Kidney capillary endothelial cell (primary cell): Measurements from ENCODE around the gene GPATCH8.

Experiments
- DNase-seq: peaks from one replicate; pipeline ENCODE4 v3.0.0-alpha.2; 2018; ENCODE audit warnings: low spot score

The GPATCH8 gene

DNA sequence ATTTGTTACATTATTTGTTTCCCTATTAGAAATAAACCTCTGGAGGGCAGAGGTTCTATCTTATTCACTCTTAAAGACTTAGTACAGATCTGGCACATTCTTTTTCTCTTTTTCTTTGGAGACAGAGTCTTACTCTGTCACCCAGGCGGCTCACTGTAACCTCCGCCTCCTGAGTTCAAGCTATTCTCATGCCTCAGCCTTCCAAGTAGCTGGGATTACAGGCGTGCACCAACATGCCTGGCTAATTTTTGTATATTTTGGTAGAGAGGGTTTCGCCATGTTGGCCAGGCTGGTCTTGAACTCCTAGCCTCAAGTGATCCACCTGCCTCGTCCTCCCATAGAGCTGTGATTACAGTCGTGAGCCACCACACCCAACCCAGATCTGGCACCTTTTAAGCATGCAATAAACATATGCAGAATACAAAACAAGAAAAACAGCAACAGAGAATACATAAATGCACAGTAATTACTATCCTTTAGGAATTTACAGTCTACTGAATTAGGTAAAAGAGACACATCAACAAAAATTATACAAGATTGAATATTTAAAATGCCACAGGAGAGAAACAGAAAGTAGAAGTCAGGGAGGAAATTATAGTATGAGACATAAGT lies 52.1 kb downstream of the GPATCH8 start:
- no peak for DNase-seq

DNA sequence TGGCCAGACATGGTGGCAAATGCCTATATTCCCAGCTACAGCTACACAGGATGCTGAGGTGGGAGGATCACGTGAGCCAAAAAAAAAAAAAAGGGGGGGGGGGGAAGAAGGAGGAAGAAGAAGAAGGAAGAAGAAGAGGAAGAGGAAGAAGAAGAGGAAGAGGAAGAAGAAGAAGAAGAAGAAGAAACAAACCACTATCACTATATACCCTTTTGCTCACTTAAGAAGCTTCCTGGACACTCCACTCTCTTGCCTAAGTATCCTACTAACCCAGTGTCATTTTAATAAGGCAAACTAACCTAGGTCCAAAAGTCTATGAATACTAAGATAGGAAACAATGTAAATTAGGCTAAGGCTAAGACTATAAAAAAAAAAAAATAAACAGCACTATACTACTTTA lies 54.8 kb downstream of the GPATCH8 start:
- no peak for DNase-seq

DNA sequence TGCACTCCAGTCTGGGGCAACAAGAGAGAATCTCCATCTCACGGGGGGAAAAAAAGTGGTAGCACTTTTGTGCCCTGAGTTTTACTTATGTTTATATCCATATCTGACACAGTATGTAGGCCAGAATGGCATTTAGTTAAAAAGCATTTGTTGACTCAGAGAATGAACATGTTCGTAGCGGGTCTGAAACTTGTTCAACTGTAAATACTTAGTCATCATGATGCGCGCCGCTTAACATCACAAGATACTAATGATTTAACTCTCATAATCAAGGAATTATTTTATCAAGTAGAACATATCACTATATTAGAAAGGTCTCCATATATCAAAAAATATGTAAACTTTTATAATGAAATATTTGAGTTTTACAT lies 58.5 kb downstream of the GPATCH8 start:
- no peak for DNase-seq

DNA sequence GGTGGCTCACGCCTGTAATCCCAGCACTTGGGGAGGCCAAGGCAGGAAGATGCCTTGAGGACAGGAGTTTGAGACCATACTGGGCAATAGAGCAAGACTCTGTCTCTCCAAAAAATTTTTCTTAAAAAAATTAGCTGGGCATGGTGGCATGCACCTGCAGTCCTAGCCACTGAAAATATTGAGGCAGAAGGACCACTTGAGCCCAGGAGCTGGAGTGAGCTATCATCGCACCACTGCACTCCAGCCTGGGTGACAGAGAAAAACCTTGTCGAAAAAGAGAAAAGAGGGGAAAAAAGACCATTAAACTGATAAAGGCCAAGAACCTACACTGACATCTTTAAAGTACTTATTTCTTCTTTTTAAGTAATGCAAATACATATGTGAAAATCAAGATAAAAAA lies 60.4 kb downstream of the GPATCH8 start:
- DNase-seq: no peak

DNA sequence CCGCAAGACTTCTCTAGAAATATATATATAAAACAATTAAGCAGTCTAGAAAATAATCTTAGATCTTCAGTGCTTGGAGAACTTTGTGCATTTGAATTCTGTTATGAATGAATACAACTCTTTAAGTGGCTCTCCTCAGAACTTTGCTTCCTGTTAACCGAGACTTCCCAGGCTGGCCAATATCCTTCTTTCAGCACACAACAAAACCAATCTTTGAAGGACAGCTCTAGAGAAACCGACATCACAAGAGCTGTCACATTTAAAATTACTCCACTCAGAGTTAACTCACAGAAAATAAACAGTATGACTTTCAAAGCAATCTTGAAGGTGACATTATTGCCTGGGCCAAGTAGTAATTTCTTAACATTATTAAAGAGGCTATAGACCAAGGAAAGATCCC lies 64.0 kb downstream of the GPATCH8 start:
- DNase-seq: no peak

DNA sequence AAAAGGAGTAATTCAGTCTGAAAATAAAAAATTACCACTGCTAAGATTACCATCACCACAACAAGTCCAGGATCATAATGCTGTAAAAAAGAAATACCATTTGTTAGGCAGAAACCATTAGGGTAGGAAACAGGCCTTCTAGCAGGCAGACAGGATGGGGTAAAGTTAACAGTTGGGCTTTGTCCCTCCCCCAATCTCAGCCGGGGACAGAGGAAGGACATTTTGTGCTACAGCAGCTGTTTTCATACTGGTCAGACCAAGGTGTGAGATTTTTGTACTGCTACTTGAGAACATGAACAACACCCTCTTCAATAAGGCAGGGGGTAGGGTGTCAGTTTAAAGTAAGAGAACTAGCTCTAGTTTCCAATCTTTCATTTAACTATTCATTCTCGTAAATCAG lies 64.6 kb downstream of the GPATCH8 start:
- no peak for DNase-seq

DNA sequence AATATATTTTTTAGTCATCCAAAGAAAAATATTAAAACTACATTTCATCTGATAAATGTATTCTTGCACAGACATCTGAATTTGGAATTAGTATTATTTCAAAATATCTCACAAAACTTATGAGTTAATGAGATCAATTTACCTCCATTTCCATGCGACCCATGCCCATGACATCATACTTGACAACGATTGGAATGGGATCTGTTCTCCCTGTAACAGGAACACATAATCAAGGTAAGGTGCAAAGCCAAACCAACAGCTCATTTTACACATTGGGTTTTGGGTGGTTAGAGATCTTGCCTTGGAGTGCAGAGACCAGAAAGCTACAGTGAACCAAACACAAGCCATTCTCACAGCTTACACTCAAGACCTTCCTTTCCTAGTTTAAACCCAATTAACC lies 66.9 kb downstream of the GPATCH8 start:
- DNase-seq: no peak

DNA sequence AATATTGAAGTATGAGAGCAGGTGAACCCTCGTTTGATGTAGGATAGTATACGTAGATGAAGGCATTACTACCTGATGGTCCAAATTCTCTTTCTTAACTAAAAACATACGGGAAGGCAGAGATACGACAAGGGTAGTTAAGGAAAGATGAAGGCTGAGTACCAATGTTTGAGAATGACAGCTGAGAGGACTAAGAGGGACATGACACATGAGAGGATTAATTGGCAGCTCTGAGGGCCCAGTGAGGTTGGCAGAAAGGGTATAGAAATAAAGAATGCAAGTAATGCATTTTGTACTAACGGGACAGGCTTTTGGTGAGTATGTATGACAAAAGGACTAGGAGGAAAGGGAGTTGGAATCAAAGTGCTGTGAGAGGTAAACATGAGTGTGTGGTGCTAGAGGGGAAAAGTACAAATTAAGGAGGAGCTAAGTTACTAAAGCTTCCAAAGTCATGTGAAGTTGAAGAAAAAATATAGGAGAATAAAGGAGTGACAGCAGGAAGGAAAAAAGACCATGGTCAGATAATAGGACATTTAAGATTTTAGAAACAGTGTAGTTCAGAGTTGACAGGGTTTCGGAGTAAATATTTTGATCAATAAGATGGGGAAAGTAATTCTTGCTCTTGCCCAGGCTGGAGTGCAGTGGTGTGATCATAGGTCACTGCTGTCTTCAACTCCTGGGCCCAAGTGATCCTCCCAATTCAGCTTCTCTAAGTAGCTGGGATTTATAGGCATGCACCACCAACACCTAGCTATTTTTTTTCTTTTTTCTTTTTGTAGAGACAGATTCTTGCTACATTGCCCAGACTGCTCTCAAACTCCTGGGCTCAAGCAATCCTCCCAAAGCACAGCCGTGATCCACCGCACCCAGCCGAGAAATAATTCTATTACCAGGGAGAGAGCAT lies 70.7 kb downstream of the GPATCH8 start:
- no peak for DNase-seq

DNA sequence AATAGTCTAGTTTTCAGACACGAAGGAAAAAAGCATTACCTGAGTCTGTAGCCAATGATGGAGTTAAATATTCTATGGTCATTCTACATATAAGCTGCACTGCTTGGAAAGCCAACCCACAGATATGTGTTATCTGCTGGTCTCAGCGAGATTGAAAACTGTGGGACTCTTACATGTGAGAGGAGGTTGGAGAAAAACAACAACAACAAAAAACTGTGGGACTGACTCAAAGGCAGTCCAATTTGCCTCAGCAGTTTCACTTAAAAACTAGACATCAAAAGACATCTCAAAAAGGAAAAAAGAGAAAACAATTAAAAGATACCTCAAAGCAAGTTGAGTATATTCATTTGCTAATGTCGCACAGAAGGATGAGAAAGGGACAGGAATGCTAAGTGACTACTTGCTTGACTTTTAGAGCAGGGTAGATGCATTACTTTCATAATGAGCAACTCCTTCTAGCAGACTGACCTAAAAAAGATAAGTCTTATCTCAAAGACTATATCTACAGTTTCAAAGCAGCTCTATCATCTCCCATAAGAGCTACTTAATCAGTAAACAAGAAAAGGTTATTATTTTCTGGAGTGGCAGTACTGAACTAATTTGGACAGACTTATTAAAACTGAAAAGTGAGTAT lies 78.3 kb downstream of the GPATCH8 start:
- DNase-seq: no peak

DNA sequence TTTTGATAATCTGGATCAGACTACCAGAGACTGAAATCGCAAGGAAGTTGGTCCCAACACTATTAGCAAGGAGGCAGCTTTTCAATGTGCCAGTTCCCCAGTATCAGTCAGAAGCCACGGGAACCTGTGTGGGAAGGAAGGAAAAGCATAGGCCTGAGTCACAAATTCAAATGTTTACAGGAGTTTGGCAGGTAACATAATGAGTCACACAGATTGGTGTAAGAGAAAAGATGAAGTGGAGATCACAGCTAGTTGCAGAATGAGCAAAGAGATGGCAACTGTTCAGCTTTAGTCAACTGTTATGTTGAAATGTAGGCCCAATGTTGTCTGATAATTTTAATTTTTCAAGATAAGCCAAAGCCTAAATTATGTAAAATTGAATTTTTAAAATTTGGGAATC lies 85.7 kb downstream of the GPATCH8 start:
- DNase-seq: no peak

DNA sequence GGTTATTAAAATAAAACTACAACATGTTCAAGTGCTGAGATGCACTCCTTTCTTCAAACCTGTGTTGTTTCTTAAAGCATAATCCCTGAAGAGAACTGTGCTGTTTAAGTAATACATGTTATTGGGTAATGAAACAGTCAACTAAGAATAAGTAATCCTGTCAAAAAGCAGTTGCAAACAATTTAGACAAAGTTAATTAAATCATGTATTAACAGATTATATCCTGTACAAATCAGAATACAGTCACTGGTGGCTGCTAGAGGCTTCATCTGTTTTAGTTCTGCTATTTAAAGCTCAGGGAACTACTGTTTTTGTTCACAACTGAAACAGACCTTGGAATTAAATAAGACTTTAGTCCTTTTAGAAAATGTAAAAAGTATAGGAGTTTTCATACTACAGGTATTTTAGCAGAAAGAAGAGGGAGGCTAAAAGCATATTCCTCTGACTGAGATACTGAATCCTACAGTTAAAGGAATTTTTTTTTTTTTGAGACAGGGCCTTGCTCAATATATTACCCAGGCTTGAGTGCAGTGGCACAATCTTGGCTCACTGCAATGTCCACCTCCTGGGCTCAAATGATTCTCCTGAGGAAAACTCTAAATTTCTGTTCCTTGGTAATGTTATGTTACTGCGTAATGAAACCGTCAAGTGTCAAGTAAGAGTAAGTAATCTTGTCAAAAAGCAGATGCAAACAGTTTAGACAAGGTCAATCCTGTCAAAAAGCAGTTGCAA lies 86.5 kb downstream of the GPATCH8 start:
- no peak for DNase-seq

DNA sequence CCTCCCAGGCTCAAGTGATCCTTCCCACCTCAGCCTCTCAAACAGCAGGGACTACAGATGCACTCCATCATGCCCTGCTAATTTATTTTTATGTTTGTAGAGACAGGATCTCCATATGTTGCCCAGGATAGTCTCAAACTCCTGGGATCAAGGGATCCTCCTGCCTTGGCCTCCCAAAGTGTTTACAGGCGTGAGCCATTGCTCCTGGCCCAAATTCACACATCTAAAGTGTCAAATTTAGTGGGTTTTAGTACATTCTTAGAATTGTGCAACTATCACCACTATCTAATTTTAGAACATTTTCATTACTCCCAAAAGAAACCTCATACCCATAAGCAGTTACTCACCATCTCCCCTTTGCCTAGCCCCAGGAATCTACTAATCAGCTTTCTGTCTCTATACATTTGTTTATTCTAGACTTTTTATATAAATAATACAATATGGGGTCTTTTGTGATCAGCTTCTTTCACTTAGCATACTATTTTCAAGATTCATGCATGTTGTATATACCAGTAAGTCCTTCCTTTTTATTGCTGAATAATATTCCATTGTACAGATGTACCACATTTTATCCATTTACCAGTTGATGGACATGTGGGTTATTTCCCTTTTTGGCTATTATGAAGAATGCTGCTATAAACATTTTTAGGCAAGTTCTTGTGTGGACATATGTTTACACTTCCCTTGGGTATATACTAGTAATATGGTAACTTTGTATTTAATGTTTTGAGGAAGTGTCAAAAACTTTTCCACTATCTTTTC lies 88.6 kb downstream of the GPATCH8 start:
- DNase-seq: no peak

DNA sequence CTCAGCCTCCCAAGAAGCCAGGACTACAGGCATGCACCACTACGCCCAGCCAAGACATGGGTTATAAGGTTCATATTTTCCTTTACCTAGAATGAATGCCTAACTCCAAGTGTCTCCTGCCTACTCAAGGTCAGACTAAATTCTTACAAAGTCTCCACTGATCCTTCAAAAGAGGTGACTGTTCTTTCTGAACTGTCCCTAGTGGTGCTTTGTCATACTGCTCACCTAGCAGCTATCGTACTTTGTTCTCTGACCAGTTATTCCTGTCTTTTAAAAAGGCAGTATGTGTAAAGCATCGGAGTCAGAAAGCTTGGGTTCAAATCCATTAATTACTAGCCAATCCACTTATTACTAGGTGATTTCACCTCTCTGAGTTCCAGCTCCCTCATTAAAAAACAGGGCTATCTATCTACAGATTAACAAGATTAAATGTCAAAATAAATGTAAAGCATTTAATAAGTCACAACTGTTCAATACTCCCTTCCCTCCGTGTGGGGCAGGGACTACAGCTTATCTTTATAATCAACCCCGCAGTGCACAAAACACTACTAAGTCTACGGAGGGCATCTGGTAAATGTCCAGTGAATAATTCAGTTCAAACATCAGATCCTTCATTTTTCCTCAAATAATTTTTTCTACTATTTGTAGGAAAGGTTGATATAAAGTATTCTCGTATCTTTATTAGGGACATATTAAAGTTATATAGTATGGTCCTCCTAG lies 93.7 kb downstream of the GPATCH8 start:
- DNase-seq: no peak

DNA sequence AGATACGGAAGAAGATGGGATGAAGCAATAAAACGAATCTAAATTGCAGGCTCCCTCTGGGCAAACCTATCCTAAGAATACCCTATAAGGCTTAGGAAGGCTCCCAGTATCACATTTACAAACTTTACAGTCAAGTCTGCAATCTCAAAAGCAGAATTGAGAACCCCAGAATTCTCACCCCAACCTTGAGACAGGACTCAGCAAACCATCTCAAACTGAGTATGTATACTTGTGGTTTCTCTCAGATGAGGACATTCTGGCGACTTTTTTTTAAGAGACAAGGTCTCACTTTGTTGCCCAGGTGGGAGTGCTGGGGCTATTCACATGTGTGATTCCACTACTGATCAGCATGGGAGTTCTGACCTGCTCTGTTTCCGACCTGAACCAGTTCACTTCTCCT lies 94.4 kb downstream of the GPATCH8 start:
- no peak for DNase-seq

DNA sequence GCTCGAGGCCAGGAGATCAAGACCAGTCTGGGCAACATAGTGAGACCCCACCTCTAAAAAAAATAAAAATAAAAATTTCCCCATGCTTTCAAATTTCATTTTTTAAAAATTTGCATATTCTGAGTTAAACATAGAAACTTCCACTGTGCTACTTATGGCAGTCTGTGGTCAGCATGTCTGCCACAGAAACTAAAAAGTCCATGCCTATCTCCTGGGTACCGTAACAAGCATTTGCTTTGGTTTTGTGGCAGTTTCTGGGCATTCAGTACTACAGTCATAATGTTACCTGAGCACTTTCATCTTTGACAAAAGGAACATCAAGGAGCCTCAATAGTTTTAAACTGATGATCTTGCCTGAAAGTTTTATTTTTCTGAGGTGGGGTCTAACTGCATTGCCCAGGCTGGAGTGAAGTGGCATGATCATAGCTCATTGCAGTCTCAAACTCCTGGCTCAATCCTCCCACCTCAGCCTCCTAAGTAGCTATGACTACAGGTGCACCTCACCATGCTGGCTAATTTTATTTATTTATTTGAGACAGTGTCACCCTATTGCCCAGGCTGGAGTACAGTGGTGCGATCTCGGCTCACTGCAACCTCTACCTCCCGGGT lies 100.5 kb downstream of the GPATCH8 start:
- no peak for DNase-seq

DNA sequence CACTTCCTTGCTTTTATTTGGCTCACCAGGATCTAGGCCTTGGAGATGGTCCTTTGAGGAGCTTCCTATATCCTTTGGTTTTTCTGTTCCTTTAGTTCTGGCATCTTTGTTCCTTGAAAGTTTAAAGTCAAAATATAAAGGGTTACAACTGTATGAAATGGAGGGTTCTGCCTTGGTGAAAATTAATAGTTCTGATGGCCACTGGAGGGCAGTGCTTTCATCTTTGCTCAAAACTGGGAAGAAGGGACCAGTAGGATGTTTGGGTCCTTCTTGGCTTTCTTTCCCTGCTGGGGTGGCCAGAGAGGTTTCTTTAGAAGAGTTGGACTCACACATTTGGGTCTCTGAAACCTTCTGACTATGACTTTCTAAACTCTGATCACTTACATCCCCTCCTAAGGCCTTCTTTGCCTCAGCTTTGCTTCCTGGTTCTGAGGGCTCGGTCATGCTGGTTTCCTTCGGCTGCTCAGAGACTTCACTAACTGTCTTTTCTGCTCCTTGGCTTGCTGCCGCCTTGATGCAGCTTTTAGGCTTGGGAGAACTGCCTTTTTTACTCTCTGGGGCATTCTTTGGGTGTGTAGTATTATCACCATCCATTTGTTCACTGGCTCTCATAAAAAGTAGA lies 102.9 kb downstream of the GPATCH8 start:
- no peak for DNase-seq

DNA sequence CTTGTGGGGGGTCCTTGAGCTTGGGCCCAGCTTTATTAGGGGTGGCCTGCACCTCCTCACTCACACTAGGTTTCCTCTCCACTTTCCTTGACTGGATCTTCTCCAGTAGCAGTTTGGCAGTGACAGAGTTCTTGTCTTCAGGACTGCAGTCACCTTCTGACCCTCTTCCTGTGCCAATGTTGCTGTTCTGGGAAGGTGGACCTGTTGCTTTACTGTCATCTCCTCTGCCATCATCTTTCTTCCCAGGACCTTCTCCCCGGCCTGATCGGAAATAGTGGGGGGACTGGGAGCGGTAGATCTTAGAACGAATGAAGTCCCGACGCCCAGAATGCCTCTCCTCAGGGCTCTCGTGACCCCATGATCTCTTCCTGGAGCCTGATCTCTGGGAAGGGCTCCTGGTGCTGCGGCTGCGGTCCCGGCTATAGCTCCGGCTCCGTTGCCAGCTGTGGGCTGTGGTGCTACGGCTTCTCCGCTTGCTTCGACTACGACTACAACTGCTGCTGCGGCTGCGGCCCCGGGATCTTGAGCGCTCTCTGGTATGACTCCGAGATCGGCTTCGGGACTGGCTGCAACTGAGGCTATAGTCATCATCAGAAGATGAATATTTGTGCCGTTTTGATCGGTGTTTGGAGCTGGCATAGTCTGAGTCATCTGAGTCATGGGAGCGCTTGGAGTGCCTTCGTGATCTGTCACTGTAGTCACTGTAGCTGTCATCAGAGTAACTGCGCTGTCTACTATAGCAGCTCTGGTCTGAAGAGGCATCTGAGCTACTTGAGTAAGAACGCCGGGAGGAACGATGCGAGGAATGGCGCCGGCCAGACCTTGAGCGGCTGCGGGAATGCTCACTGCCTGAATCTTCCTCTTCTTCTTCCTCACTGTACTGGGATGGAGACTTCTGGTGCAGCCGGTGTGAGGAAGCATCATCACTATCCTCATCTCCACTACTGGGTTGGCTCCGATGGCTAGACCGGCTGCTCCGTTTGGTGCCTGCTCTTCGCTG lies 104.2 kb downstream of the GPATCH8 start:
- no peak for DNase-seq

DNA sequence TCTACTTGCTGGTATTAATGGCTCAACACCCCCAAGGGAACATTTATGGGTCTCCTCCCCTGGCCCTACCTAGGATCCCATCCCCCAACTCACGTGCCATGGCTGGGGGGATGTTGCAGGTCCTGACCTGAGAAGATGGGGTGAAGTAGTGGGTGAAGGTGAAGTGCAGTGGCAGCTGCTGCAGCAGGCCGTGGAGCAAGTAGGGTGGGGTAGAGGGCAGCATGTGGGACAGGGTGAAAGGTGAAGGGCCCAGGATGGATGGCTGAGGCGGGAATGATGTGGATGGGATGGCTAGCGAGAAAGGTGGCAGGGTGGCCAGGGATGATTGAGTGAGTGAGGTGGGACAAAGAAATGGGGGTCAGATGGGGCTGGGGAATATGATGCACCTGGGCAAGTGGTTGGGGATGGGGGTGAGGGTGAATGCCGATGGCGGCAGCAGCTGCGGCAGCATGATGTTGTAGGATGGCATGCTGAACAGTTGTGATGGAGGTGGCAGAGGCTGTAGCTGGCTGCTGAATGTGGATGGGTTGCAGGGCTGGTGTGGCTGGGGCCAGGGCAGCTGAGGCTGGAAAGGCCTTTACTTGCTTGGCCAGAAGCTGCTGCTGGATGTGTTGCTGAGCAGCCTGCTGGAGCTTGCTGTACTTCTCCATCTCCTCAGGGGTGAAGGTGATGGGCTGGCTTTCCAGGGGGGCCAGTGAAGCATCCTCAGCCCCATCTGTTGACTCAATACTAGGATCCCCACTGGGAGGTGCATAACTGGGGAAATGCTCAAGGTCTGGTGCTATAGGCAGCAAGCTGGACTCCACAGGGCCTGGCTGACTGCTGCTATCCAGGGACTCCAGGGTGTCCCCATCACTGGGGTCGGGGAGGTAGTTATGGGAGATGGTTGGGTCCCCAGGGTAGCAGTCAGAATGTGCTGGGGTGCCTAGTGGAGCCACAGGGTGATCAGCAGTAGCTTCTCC lies 105.4 kb downstream of the GPATCH8 start:
- no peak for DNase-seq
